HepG2 (cell line): ENCODE measurements around the gene CAB39. TPM values are rescaled to one million over a fixed set of nuclear protein-coding genes. Genes with fewer than 3 reads are reported as not detected.

ENCODE experiments used
- LCORL ChIP-seq, 2 experiments: fragments of 450-650 bp in 1 of 2; sonication (generic) in 1 of 2; formaldehyde crosslinking in 1 of 2; IDR thresholded peaks; 2 replicates each; pipeline versions ENCODE4 v1.5.0 to v1.6.1; 2017 to 2020; ENCODE audit warnings: antibody characterized with exemption in 1 of 2, missing genetic modification reagents in 1 of 2
- RBFOX2 ChIP-seq: fragments of 200-400 bp; formaldehyde crosslinking; IDR thresholded peaks from 2 replicates; pipeline ENCODE4 v1.6.1; 2017; ENCODE audit warnings: low read depth, mild to moderate bottlenecking, low read length
- SP4 ChIP-seq: sonication (generic); formaldehyde crosslinking; IDR thresholded peaks from 2 replicates; pipeline ENCODE4 v1.8.1; 2023; ENCODE audit warnings: mild to moderate bottlenecking, missing genetic modification reagents
- THYN1 ChIP-seq: sonication (generic); formaldehyde crosslinking; IDR thresholded peaks from 2 replicates; pipeline ENCODE4 v1.8.1; 2023; ENCODE audit warnings: low read depth, mild to moderate bottlenecking, moderate library complexity, missing genetic modification reagents, borderline replicate concordance
- ZC3H4 ChIP-seq: sonication (generic); formaldehyde crosslinking; IDR thresholded peaks from 2 replicates; pipeline ENCODE4 v1.4.0; 2020; ENCODE audit warnings: missing genetic modification reagents, borderline replicate concordance
- ZMYM2 ChIP-seq: sonication (generic); formaldehyde crosslinking; IDR thresholded peaks from 2 replicates; pipeline ENCODE4 v1.8.0; 2022; ENCODE audit warnings: mild to moderate bottlenecking, missing genetic modification reagents
- ZNF746 ChIP-seq: sonication (generic); formaldehyde crosslinking; IDR thresholded peaks from 2 replicates; pipeline ENCODE4 v1.8.0; 2022; ENCODE audit warnings: mild to moderate bottlenecking, missing genetic modification reagents
- polyA plus RNA-seq, 8 experiments: library from polyadenylated mRNA; depleted of rRNA in 3 of 8; stranded (reverse) in 7 of 8; unstranded in 1 of 8; fragments of >200 nt; fragmentation: Illumina TruSeq in 4 of 8; extraction: Trizol in 4 of 8; gene quantifications; 2 replicates each; pipeline versions ENCODE4 v1.2.1 to v1.2.3, GENCODE V29; 2011 to 2016; ENCODE audit warnings: low read depth in 4 of 8, missing spikeins in 1 of 8, mixed read lengths in 1 of 8; ENCODE audit not compliant: insufficient read depth in 1 of 8
- total RNA-seq, 5 experiments: library from RNA; depleted of rRNA; stranded (reverse); fragments of >200 nt; fragmentation: Illumina TruSeq; extraction: Trizol; gene quantifications; 2 replicates each; pipeline ENCODE4 v1.2.3, GENCODE V29; 2016; ENCODE audit warnings: low read depth in 1 of 5
- TF ChIP-seq, protein P1 (sequence below): IDR thresholded peaks from 2 replicates; pipeline ENCODE4 v1.6.1; 2016; ENCODE audit warnings: low read depth, missing genetic modification reagents, missing compliant biosample characterization
- TF ChIP-seq, protein P2 (sequence below), 2 experiments: sonication (generic) in 1 of 2; formaldehyde crosslinking in 1 of 2; IDR thresholded peaks; 2 replicates each; pipeline versions ENCODE4 v1.4.0 to v1.6.1; 2016 to 2020; ENCODE audit warnings: borderline replicate concordance in 1 of 2, low read depth in 1 of 2, mild to moderate bottlenecking in 1 of 2, missing genetic modification reagents in 1 of 2
- TF ChIP-seq, protein P3 (sequence below): sonication (generic); formaldehyde crosslinking; IDR thresholded peaks from 2 replicates; pipeline ENCODE4 v1.9.0; 2022; ENCODE audit warnings: missing genetic modification reagents, mild to moderate bottlenecking, borderline replicate concordance
- TF ChIP-seq, protein P4 (sequence below): sonication (generic); formaldehyde crosslinking; IDR thresholded peaks from 2 replicates; pipeline ENCODE4 v1.4.0; 2020; ENCODE audit warnings: missing genetic modification reagents

The CAB39 gene
- total and polyA plus RNA-seq, 2 of the 13 experiments (the other 11 are each of a cell fraction or from before 2014, with no cell fraction given) = 19.3 to 45.3 TPM

DNA sequence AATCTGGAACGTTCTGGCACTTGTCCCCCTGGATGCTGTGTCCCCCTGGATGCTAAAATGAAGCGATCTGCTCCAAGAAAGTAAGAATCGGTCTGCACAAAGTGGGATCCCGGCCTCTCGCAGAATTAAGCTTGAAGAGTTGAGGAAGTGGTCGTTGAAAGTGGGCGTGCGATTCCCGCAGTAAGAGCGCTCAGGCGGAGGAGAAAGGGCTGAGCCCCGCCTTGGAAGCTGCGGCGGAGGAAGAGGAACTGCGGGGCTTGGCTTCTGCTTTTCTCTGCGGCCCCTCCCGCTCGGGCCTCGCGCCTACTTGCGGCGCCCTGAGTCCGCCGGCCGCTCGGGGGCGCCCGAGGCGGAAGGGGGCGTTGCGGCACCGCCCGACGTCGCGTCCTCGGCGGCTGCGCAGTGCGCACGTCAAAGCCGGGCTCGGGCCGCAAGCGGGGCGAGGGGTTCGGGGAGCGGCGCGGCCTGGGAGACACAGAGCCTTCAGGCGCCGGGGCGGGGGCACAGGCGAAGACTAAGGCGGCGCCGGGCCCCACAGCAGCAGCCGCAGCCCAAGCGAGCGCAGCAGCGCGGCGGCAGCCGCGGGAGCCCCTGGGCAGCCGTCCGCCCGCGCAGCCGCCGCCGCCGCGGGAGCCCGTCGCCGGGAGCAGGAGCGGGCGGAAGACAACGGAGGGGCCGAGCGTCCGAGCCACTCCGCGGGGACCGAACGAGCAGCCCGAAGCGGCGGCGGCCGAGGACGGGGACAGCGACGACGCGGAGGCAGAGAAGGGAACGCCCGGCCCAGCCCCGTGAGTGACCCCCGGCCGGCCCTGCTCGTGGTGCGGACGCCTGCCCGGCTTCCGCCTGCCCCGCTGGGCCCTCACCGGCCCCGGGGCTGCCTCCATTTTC is at the start of gene CAB39 (continued):
- TF ChIP-seq, protein P1, sequence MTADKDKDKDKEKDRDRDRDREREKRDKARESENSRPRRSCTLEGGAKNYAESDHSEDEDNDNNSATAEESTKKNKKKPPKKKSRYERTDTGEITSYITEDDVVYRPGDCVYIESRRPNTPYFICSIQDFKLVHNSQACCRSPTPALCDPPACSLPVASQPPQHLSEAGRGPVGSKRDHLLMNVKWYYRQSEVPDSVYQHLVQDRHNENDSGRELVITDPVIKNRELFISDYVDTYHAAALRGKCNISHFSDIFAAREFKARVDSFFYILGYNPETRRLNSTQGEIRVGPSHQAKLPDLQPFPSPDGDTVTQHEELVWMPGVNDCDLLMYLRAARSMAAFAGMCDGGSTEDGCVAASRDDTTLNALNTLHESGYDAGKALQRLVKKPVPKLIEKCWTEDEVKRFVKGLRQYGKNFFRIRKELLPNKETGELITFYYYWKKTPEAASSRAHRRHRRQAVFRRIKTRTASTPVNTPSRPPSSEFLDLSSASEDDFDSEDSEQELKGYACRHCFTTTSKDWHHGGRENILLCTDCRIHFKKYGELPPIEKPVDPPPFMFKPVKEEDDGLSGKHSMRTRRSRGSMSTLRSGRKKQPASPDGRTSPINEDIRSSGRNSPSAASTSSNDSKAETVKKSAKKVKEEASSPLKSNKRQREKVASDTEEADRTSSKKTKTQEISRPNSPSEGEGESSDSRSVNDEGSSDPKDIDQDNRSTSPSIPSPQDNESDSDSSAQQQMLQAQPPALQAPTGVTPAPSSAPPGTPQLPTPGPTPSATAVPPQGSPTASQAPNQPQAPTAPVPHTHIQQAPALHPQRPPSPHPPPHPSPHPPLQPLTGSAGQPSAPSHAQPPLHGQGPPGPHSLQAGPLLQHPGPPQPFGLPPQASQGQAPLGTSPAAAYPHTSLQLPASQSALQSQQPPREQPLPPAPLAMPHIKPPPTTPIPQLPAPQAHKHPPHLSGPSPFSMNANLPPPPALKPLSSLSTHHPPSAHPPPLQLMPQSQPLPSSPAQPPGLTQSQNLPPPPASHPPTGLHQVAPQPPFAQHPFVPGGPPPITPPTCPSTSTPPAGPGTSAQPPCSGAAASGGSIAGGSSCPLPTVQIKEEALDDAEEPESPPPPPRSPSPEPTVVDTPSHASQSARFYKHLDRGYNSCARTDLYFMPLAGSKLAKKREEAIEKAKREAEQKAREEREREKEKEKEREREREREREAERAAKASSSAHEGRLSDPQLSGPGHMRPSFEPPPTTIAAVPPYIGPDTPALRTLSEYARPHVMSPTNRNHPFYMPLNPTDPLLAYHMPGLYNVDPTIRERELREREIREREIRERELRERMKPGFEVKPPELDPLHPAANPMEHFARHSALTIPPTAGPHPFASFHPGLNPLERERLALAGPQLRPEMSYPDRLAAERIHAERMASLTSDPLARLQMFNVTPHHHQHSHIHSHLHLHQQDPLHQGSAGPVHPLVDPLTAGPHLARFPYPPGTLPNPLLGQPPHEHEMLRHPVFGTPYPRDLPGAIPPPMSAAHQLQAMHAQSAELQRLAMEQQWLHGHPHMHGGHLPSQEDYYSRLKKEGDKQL (CRISPR knock-in tag) = no peak
- TF ChIP-seq ZC3H4 (no peak), THYN1 (CRISPR knock-in tag) (no peak), SP4 (CRISPR knock-in tag) (peak; percentile 91), RBFOX2 (peak; percentile 89), LCORL (IDR thresholded peaks at IDR 0.05) (no peak), LCORL (CRISPR knock-in tag; IDR thresholded peaks at IDR 0.05) (no peak), ZMYM2 (no peak), ZNF746 (CRISPR knock-in tag) (no peak)
- TF ChIP-seq, protein P2, sequence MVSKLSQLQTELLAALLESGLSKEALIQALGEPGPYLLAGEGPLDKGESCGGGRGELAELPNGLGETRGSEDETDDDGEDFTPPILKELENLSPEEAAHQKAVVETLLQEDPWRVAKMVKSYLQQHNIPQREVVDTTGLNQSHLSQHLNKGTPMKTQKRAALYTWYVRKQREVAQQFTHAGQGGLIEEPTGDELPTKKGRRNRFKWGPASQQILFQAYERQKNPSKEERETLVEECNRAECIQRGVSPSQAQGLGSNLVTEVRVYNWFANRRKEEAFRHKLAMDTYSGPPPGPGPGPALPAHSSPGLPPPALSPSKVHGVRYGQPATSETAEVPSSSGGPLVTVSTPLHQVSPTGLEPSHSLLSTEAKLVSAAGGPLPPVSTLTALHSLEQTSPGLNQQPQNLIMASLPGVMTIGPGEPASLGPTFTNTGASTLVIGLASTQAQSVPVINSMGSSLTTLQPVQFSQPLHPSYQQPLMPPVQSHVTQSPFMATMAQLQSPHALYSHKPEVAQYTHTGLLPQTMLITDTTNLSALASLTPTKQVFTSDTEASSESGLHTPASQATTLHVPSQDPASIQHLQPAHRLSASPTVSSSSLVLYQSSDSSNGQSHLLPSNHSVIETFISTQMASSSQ (IDR thresholded peaks at IDR 0.05; ENCODE audit: low read depth) = no peak
- TF ChIP-seq, protein P2 (CRISPR knock-in tag; IDR thresholded peaks at IDR 0.05; ENCODE audit: borderline replicate concordance) = peak; percentile 76; the same call in 1 of the 2 replicates
- TF ChIP-seq, protein P3, sequence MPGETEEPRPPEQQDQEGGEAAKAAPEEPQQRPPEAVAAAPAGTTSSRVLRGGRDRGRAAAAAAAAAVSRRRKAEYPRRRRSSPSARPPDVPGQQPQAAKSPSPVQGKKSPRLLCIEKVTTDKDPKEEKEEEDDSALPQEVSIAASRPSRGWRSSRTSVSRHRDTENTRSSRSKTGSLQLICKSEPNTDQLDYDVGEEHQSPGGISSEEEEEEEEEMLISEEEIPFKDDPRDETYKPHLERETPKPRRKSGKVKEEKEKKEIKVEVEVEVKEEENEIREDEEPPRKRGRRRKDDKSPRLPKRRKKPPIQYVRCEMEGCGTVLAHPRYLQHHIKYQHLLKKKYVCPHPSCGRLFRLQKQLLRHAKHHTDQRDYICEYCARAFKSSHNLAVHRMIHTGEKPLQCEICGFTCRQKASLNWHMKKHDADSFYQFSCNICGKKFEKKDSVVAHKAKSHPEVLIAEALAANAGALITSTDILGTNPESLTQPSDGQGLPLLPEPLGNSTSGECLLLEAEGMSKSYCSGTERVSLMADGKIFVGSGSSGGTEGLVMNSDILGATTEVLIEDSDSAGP (CRISPR knock-in tag) = peak; percentile 71
- TF ChIP-seq, protein P4, sequence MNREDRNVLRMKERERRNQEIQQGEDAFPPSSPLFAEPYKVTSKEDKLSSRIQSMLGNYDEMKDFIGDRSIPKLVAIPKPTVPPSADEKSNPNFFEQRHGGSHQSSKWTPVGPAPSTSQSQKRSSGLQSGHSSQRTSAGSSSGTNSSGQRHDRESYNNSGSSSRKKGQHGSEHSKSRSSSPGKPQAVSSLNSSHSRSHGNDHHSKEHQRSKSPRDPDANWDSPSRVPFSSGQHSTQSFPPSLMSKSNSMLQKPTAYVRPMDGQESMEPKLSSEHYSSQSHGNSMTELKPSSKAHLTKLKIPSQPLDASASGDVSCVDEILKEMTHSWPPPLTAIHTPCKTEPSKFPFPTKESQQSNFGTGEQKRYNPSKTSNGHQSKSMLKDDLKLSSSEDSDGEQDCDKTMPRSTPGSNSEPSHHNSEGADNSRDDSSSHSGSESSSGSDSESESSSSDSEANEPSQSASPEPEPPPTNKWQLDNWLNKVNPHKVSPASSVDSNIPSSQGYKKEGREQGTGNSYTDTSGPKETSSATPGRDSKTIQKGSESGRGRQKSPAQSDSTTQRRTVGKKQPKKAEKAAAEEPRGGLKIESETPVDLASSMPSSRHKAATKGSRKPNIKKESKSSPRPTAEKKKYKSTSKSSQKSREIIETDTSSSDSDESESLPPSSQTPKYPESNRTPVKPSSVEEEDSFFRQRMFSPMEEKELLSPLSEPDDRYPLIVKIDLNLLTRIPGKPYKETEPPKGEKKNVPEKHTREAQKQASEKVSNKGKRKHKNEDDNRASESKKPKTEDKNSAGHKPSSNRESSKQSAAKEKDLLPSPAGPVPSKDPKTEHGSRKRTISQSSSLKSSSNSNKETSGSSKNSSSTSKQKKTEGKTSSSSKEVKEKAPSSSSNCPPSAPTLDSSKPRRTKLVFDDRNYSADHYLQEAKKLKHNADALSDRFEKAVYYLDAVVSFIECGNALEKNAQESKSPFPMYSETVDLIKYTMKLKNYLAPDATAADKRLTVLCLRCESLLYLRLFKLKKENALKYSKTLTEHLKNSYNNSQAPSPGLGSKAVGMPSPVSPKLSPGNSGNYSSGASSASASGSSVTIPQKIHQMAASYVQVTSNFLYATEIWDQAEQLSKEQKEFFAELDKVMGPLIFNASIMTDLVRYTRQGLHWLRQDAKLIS (CRISPR knock-in tag) = no peak
